HUES48 (cell line): ENCODE results near the gene RAB11B.
A peak's percentile ranks its signal among the peaks of the same experiment; 100 is the strongest.
"Not testable (repeated sequence)": the region's sequence is repeated elsewhere in the genome, so short reads cannot be mapped to it uniquely, and the experiment has no call there.

Experiments
- H3K27ac ChIP-seq: one replicate; pipeline ENCODE4 v1.7.0; 2013; ENCODE audit warnings: low read depth, low read length, inconsistent platforms
- H3K27me3 ChIP-seq: 2 replicates; pipeline ENCODE4 v1.6.1; 2013; ENCODE audit warnings: mild to moderate bottlenecking, low read length; ENCODE audit not compliant: control insufficient read depth, insufficient read depth
- H3K36me3 ChIP-seq: 2 replicates; pipeline ENCODE4 v1.6.1; 2013; ENCODE audit warnings: low read length; ENCODE audit not compliant: control insufficient read depth, insufficient read depth
- H3K4me1 ChIP-seq: 2 replicates; pipeline ENCODE4 v1.6.1; 2013; ENCODE audit warnings: mild to moderate bottlenecking, low read length; ENCODE audit not compliant: control insufficient read depth, insufficient read depth
- H3K4me3 ChIP-seq: 2 replicates; pipeline ENCODE4 v1.5.1; 2013; ENCODE audit warnings: mild to moderate bottlenecking, low read depth, low read length
- H3K9ac ChIP-seq: 2 replicates; pipeline ENCODE4 v1.6.1; 2013; ENCODE audit warnings: mild to moderate bottlenecking, low read depth, low read length, moderate library complexity
- H3K9me3 ChIP-seq: 2 replicates; pipeline ENCODE4 v1.6.1; 2013; ENCODE audit warnings: low read length; ENCODE audit not compliant: control insufficient read depth, insufficient read depth

RAB11B gene

GRCh38 chr19:8397271-8397670 lies 7.1 kb downstream of the RAB11B start:
- no peaks in the 10 kb centered on the region for H3K27me3 ChIP-seq
- no peak overlapping the region for H3K9ac ChIP-seq
- peaks cover 3% of the 10 kb centered on the region; the same call in 1 of the 2 replicates for H3K4me1 ChIP-seq
- H3K4me3 ChIP-seq: no peak overlapping the region
- H3K27ac ChIP-seq: no peak overlapping the region
- H3K9me3 ChIP-seq: no peaks in the 10 kb centered on the region
- H3K36me3 ChIP-seq: peaks cover 11% of the 10 kb centered on the region

DNA sequence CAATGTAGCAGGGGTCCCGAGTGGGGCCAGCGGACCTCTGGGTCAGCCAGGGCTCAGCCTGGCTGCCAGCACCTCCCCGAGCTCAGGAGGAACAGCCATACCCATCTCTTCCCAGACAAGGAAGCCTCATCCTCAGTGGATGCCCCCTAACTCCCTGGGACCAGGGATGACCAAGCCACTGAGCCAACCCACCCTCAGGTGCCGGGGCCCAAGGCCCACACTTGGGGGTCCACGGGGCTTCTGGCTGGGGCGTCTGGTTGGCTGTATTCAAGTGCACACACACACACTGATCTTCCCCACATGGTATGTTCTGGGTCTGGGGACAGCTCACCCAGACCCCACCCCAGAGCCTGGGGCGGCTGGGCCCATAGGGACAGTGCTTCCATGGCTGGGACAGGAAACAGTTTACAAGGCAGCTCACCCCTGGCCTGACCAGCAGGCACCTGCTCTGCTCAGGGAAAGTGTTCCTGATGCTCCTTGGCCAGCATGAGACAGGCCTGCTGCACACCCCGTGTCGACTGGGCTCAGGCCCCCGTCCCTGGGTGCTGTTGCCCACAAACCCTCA lies 7.7 kb downstream of the RAB11B start:
- no peaks in the 10 kb centered on the region for H3K9me3 ChIP-seq
- H3K4me1 ChIP-seq: peaks cover 3% of the 10 kb centered on the region; the same call in 1 of the 2 replicates
- no peak overlapping the region for H3K4me3 ChIP-seq
- H3K27ac ChIP-seq: no peak overlapping the region
- no peaks in the 10 kb centered on the region for H3K27me3 ChIP-seq
- H3K9ac ChIP-seq: no peak overlapping the region
- H3K36me3 ChIP-seq: peaks cover 15% of the 10 kb centered on the region

GRCh38 chr19:8398311-8398771 lies 8.2 kb downstream of the RAB11B start:
- peaks cover 20% of the 10 kb centered on the region for H3K36me3 ChIP-seq
- H3K27ac ChIP-seq: no peak overlapping the region

GRCh38 chr19:8399681-8400188 lies 9.6 kb downstream of the RAB11B start:
- H3K9me3 ChIP-seq: no peaks in the 10 kb centered on the region
- peaks cover 3% of the 10 kb centered on the region; the same call in 1 of the 2 replicates for H3K4me1 ChIP-seq
- no peak overlapping the region for H3K4me3 ChIP-seq
- H3K36me3 ChIP-seq: peaks cover 32% of the 10 kb centered on the region
- no peak overlapping the region for H3K9ac ChIP-seq
- no peak overlapping the region for H3K27ac ChIP-seq
- H3K27me3 ChIP-seq: no peaks in the 10 kb centered on the region

More at GRCh38 chr19:8398311-8398771, 8.2 kb downstream of the RAB11B start:
- no peaks in the 10 kb centered on the region for H3K9me3 ChIP-seq
- H3K27me3 ChIP-seq: no peaks in the 10 kb centered on the region
- no peak overlapping the region for H3K9ac ChIP-seq
- peaks cover 3% of the 10 kb centered on the region; the same call in 1 of the 2 replicates for H3K4me1 ChIP-seq
- no peak overlapping the region for H3K4me3 ChIP-seq

DNA sequence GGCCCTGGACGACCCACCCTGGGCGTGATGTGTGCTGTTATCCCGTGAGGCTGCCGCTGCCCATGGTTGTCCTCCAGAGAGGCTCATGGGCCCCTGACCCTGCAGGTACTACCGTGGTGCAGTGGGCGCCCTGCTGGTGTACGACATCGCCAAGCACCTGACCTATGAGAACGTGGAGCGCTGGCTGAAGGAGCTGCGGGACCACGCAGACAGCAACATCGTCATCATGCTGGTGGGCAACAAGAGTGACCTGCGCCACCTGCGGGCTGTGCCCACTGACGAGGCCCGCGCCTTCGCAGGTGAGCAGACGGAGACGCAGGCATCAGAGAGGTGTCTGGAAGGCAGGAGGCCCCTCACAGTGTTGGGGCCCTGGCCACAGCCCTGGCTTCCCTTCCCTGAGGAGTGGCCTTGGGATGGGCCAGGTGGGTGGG lies 11.8 kb downstream of the RAB11B start:
- peaks cover under 1% of the 10 kb centered on the region; the same call in 1 of the 2 replicates for H3K4me1 ChIP-seq
- H3K4me3 ChIP-seq: no peak overlapping the region
- no peaks in the 10 kb centered on the region for H3K9me3 ChIP-seq
- H3K9ac ChIP-seq: no peak overlapping the region
- H3K36me3 ChIP-seq: peaks cover 39% of the 10 kb centered on the region
- no peaks in the 10 kb centered on the region for H3K27me3 ChIP-seq
- H3K27ac ChIP-seq: no peak overlapping the region

- Histone ChIP-seq H3K36me3 (peaks cover 39% of the 10 kb centered on the region), H3K27me3 (no peaks in the 10 kb centered on the region), H3K9ac (no peak overlapping the region), H3K27ac (no peak overlapping the region), H3K4me1 (no peaks in the 10 kb centered on the region), H3K4me3 (no peak overlapping the region), H3K9me3 (no peaks in the 10 kb centered on the region)
Observed at GRCh38 chr19:8403098-8403819, 13.1 kb downstream of the RAB11B start.

GRCh38 chr19:8403820-8404109 lies 13.6 kb downstream of the RAB11B start:
- H3K36me3 ChIP-seq: peaks cover 39% of the 10 kb centered on the region
- no peaks in the 10 kb centered on the region for H3K27me3 ChIP-seq
- H3K9ac ChIP-seq: no peak overlapping the region
- H3K4me1 ChIP-seq: no peaks in the 10 kb centered on the region
- no peak overlapping the region for H3K27ac ChIP-seq
- no peaks in the 10 kb centered on the region for H3K9me3 ChIP-seq
- H3K4me3 ChIP-seq: no peak overlapping the region

DNA sequence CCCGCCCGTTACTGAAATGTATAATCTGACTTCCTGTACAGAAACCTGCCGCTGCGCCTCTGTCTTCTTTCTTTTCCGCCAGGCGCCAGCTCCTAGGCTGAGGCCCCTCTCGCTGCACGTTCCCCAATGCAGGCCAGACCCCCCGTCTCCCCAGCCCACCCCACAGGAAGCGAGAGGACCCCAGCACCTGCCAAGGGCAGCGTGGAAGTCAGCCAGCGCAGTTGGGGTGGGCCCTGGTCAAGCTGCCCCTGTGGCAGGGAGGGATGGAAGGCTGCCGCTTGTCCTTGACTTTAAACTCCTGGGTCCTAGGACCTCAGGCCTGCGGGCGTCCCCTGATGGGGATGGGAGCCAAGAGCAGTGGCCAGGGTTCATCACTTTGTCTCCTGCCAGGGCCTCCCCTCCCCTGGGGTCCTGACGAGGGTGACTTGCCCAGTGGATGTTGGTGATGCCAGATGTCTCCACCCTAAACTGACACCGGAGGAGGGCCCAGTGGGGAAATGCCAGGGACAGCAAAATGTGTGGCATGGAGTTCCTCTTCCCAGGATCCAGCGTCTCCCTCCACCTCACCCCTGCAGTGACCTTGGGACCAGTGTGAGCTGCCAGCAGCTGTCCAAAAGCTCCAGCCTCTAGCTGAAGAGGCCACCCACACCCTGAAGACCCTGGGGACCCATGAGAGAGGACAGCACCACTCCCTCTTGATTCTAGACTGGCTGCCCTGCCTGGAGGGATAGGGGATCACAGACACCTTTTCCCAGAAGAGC lies 14.4 kb downstream of the RAB11B start:
- Histone ChIP-seq H3K9me3 (no peaks in the 10 kb centered on the region), H3K27me3 (no peaks in the 10 kb centered on the region), H3K4me1 (no peaks in the 10 kb centered on the region), H3K9ac (no peak overlapping the region), H3K36me3 (peaks cover 39% of the 10 kb centered on the region), H3K4me3 (no peak overlapping the region), H3K27ac (no peak overlapping the region)

DNA sequence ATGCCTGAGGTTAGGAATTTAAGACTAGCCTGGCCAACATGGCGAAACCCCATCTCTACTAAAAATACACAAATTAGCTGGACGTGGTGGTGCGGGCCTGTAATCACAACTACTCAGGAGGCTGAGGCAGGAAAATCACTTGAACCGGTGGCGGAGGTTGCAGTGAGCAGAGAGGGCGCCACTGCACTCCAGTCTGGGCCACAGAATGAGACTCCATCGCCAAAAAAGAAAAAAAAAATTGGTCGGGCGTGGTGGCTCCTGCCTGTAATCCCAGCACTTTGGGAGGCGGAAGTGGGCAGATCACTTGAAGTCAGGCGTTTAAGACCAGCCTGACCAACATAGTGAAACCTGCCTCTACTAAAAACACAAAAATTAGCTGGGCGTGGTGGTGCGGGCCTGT lies 20.6 kb downstream of the RAB11B start:
- not testable (repeated sequence) for H3K9ac ChIP-seq, H3K36me3 ChIP-seq, H3K4me1 ChIP-seq, H3K27ac ChIP-seq, H3K9me3 ChIP-seq, H3K4me3 ChIP-seq, H3K27me3 ChIP-seq

DNA sequence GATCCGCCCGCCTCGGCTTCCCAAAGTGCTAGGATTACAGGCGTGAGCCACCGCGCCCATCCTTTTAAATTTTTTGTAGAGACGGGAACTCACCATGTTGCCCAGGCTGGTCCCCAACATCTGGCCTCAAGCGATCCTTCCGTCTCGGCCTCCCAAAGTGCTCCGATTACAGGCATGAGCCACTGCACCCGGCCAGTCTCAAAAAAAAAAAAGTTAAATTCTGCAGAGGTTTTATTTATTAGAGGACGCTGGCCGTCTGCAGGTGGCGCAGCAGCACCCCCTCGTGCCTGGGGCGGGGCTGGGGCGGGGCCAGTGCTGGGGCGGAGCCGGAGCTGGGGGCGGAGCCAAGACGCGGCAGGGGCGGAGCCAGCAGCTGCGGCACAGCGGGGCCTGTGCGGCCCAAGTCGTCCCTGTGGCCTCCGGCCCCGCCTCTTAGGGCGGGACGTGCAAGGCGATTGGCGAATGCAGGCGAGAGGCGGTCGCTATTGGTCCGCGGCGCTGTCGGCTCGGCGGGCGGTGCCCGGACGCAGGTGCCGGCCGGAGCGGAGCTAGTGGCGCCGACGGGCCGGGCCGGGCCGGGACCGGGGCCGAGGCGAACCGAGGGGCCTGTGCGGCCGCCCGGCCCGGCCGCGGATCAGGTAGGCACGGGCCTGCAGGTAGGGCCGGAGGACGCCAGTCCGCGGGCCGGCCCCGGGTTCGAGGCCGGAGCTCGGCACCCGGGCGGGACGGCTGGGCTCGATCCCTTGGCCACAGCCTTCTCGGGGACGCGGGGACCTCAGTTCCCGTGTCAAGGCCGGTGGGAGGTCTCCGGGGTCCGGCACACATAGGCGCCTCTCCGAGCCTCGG lies 22.8 kb downstream of the RAB11B start, which contains the start of gene MARCHF2:
TSS of gene MARCHF2 (plus strand) at position 523 of the 846 bp plus-strand sequence. CDS start 8,536 bp downstream, outside the sequence.
- Histone ChIP-seq H3K36me3 (no peaks in the 10 kb centered on the region), H3K9ac (peak within 1 kb of the TSS; percentile 48), H3K27me3 (no peaks in the 10 kb centered on the region), H3K9me3 (no peaks in the 10 kb centered on the region), H3K27ac (no peak within 1 kb of the TSS), H3K4me3 (peak within 1 kb of the TSS; percentile 83), H3K4me1 (0 out of 2 replicates have a peak, but pooled peaks cover 4% of the 10 kb centered on the region)
